HT-29 (cell line): Measurements from ENCODE around the gene CHMP5. TPM values are rescaled to one million over a fixed set of nuclear protein-coding genes. Genes with fewer than 3 reads are reported as not detected.

ENCODE experiments used
- DNase-seq: peaks from one replicate; pipeline ENCODE4 v3.0.0-alpha.2; 2015; ENCODE audit warnings: low spot score
- total RNA-seq: library from RNA; depleted of rRNA; stranded (reverse); fragments of >200 nt; shearing (Covaris generic); gene quantifications from 2 replicates; pipeline ENCODE4 v1.2.3, GENCODE V29; 2014

The CHMP5 gene
- total RNA-seq, 1 experiment from 2014 or later, result 29.2 TPM

- no peak for DNase-seq
Observed at GRCh38 chr9:33273266-33273971, 8.6 kb downstream of the CHMP5 start.

- DNase-seq, result no peak
Observed at GRCh38 chr9:33273972-33274328, 9.1 kb downstream of the CHMP5 start.

GRCh38 chr9:33277484-33277883, 12.6 kb downstream of the CHMP5 start:
- DNase-seq, result no peak

- DNase-seq, result no peak
Observed at GRCh38 chr9:33285502-33285901, 20.7 kb downstream of the CHMP5 start.

- DNase-seq, result peak; percentile 74
Observed at GRCh38 chr9:33287087-33287490, 22.2 kb downstream of the CHMP5 start.

- DNase-seq, result no peak
Observed at GRCh38 chr9:33288235-33288634, 23.4 kb downstream of the CHMP5 start.

- no peak for DNase-seq
Observed at GRCh38 chr9:33288828-33289483, 24.1 kb downstream of the CHMP5 start.

GRCh38 chr9:33289496-33289895, 24.6 kb downstream of the CHMP5 start:
- DNase-seq, result peak; percentile 5

GRCh38 chr9:33289936-33290246, 25.0 kb downstream of the CHMP5 start:
- DNase-seq, result no peak

- peak; percentile 98 for DNase-seq
Observed at GRCh38 chr9:33290247-33291030, 25.6 kb downstream of the CHMP5 start, which contains the start of gene NFX1. Gene NFX1 (plus strand): TSS chr9:33290516. CDS start chr9:33290573, 57 bp downstream.

GRCh38 chr9:33291031-33291397, 26.2 kb downstream of the CHMP5 start:
- DNase-seq, result no peak

GRCh38 chr9:33291901-33292300, 27.1 kb downstream of the CHMP5 start:
- no peak for DNase-seq

- DNase-seq, result no peak
Observed at GRCh38 chr9:33293782-33294181, 28.9 kb downstream of the CHMP5 start.

GRCh38 chr9:33294670-33295432, 30.0 kb downstream of the CHMP5 start:
- DNase-seq, result no peak

- no peak for DNase-seq
Observed at GRCh38 chr9:33295571-33295970, 30.7 kb downstream of the CHMP5 start.

- no peak for DNase-seq
Observed at GRCh38 chr9:33297432-33297831, 32.6 kb downstream of the CHMP5 start.

GRCh38 chr9:33300546-33300945, 35.7 kb downstream of the CHMP5 start:
- DNase-seq, result no peak

- no peak for DNase-seq
Observed at GRCh38 chr9:33304362-33304761, 39.5 kb downstream of the CHMP5 start.

GRCh38 chr9:33306037-33306436, 41.2 kb downstream of the CHMP5 start:
- DNase-seq, result no peak

GRCh38 chr9:33307067-33307466, 42.2 kb downstream of the CHMP5 start:
- DNase-seq, result no peak

GRCh38 chr9:33309903-33310302, 45.1 kb downstream of the CHMP5 start:
- DNase-seq, result no peak

GRCh38 chr9:33310748-33311147, 45.9 kb downstream of the CHMP5 start:
- no peak for DNase-seq
